Measurements from ENCODE around the gene F10.

DNA sequence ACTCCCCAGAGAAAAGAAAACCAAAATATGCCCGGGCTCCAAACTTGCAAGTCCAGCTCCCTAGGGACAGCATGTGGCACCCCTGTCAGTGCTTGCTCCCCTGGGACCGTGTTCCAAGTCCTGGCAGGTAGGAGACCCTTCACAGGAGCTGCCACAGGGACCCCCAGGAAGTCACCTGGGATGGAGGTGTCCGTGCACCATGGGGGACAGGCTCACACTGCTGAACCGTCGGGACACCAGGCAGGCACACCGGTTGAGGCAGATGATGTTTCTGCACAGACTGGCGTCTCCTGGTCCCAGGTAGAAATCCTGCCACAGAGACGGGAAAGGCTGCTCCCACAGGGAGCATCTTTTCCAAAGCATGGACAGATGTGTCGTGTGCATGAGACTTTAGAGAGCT lies 24.2 kb downstream of the F10 start:
- TF ChIP-seq, protein P1, sequence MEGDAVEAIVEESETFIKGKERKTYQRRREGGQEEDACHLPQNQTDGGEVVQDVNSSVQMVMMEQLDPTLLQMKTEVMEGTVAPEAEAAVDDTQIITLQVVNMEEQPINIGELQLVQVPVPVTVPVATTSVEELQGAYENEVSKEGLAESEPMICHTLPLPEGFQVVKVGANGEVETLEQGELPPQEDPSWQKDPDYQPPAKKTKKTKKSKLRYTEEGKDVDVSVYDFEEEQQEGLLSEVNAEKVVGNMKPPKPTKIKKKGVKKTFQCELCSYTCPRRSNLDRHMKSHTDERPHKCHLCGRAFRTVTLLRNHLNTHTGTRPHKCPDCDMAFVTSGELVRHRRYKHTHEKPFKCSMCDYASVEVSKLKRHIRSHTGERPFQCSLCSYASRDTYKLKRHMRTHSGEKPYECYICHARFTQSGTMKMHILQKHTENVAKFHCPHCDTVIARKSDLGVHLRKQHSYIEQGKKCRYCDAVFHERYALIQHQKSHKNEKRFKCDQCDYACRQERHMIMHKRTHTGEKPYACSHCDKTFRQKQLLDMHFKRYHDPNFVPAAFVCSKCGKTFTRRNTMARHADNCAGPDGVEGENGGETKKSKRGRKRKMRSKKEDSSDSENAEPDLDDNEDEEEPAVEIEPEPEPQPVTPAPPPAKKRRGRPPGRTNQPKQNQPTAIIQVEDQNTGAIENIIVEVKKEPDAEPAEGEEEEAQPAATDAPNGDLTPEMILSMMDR (IDR thresholded peaks at IDR 0.05) = no peak
- no peak for TF ChIP-seq TCF7L2 (IDR thresholded peaks at IDR 0.05; ENCODE audit: low read depth, low read length)

All from Panc1 (cell line).